Liver (tissue), 9 donors: ENCODE results near the gene DYNC1H1. TPM values are rescaled to one million over a fixed set of nuclear protein-coding genes. Genes with fewer than 3 reads are reported as not detected.

ENCODE experiments used
- DNase-seq: peaks from one replicate; pipeline ENCODE4 v3.0.0-alpha.2; 2017; ENCODE audit warnings: low spot score
- H3K27ac ChIP-seq, 2 donors: one replicate each; pipeline ENCODE4 v1.7.0; 2013; ENCODE audit warnings: inconsistent platforms in 2 of 2, low read length in 2 of 2, control low read depth in 1 of 2, low read depth in 1 of 2, mild to moderate bottlenecking in 1 of 2
- H3K27me3 ChIP-seq, 4 donors: one replicate each; pipeline versions ENCODE4 v1.6.1 to v1.7.0; 2013; ENCODE audit warnings: low read length in 3 of 4, inconsistent platforms in 1 of 4, mild to moderate bottlenecking in 1 of 4, moderate library complexity in 1 of 4; ENCODE audit not compliant: control insufficient read depth in 4 of 4, insufficient read depth in 4 of 4
- H3K36me3 ChIP-seq, 4 donors: one replicate each; pipeline versions ENCODE4 v1.6.1 to v1.7.0; 2013; ENCODE audit warnings: low read length in 3 of 4, mild to moderate bottlenecking in 3 of 4, low read depth in 1 of 4, moderate library complexity in 1 of 4; ENCODE audit not compliant: control insufficient read depth in 4 of 4, insufficient read depth in 3 of 4
- H3K4me1 ChIP-seq, 4 donors: one replicate each; pipeline versions ENCODE4 v1.6.1 to v1.7.0; 2013; ENCODE audit warnings: low read length in 3 of 4, mild to moderate bottlenecking in 3 of 4, moderate library complexity in 1 of 4; ENCODE audit not compliant: control insufficient read depth in 4 of 4, insufficient read depth in 4 of 4
- H3K4me3 ChIP-seq, 3 donors: one replicate each; pipeline versions ENCODE4 v1.6.1 to v1.7.0; 2013; ENCODE audit warnings: low read length in 3 of 3, control low read depth in 1 of 3, low read depth in 1 of 3, mild to moderate bottlenecking in 1 of 3
- H3K9ac ChIP-seq, 2 donors: one replicate each; pipeline ENCODE4 v1.7.0; 2013; ENCODE audit warnings: low read length in 2 of 2, mild to moderate bottlenecking in 2 of 2, moderate library complexity in 2 of 2, control low read depth in 1 of 2, low read depth in 1 of 2
- H3K9me3 ChIP-seq, 4 donors: one replicate each; pipeline versions ENCODE4 v1.6.1 to v1.7.0; 2013; ENCODE audit warnings: low read length in 3 of 4; ENCODE audit not compliant: control insufficient read depth in 4 of 4
- ATF3 ChIP-seq: IDR thresholded peaks from 2 replicates; pipeline ENCODE4 v1.6.1; 2016; ENCODE audit warnings: antibody characterized with exemption
- EGR1 ChIP-seq, 2 donors: IDR thresholded peaks; 2 replicates each; pipeline ENCODE4 v1.6.1; 2016 to 2018; ENCODE audit warnings: antibody characterized with exemption in 2 of 2, low read depth in 2 of 2
- FOXA2 ChIP-seq: IDR thresholded peaks from 2 replicates; pipeline ENCODE4 v1.6.1; 2016; ENCODE audit warnings: antibody characterized with exemption
- GABPA ChIP-seq, 2 donors: IDR thresholded peaks in 1 of 2; conservative IDR thresholded peaks in 1 of 2; 2 replicates each; pipeline ENCODE4 v1.6.1; 2016; ENCODE audit warnings: antibody characterized with exemption in 2 of 2, mild to moderate bottlenecking in 1 of 2, moderate library complexity in 1 of 2
- HNF4A ChIP-seq, 2 donors: conservative IDR thresholded peaks; 2 replicates each; pipeline ENCODE4 v1.6.1; 2016; ENCODE audit warnings: antibody characterized with exemption in 2 of 2, mild to moderate bottlenecking in 2 of 2
- HNF4G ChIP-seq: IDR thresholded peaks from 2 replicates; pipeline ENCODE4 v1.6.1; 2016; ENCODE audit warnings: antibody characterized with exemption
- JUND ChIP-seq, 2 donors: IDR thresholded peaks; 2 replicates each; pipeline ENCODE4 v1.6.1; 2016; ENCODE audit warnings: antibody characterized with exemption in 2 of 2
- MAX ChIP-seq: IDR thresholded peaks from 2 replicates; pipeline ENCODE4 v1.6.1; 2016; ENCODE audit warnings: antibody characterized with exemption
- NR2F2 ChIP-seq: IDR thresholded peaks from 2 replicates; pipeline ENCODE4 v1.6.1; 2016; ENCODE audit warnings: antibody characterized with exemption
- RAD21 ChIP-seq, 2 donors: IDR thresholded peaks; 2 replicates each; pipeline ENCODE4 v1.6.1; 2016; ENCODE audit warnings: antibody characterized with exemption in 2 of 2, mild to moderate bottlenecking in 2 of 2
- SP1 ChIP-seq: IDR thresholded peaks from 2 replicates; pipeline ENCODE4 v1.6.1; 2018; ENCODE audit warnings: antibody characterized with exemption, mild to moderate bottlenecking
- TAF1 ChIP-seq: conservative IDR thresholded peaks from 2 replicates; pipeline ENCODE4 v1.6.1; 2016; ENCODE audit warnings: antibody characterized with exemption, mild to moderate bottlenecking
- YY1 ChIP-seq: IDR thresholded peaks from 2 replicates; pipeline ENCODE4 v1.6.1; 2016; ENCODE audit warnings: antibody characterized with exemption, mild to moderate bottlenecking
- ZBTB33 ChIP-seq: IDR thresholded peaks from 2 replicates; pipeline ENCODE4 v1.6.1; 2016; ENCODE audit warnings: antibody characterized with exemption
- WGBS: extraction: QIAGEN DNeasy Blood & Tissue Kit; methylation state at CpG from one replicate; pipeline ENCODE4 v1.1.7; 2013; 5-methylcytosine and 5-hydroxymethylcytosine counted together
- polyA plus RNA-seq, 2 donors: library from polyadenylated mRNA; stranded (reverse) in 1 of 2; unstranded in 1 of 2; fragments of 200-250 nt in 1 of 2; fragments of >200 nt in 1 of 2; fragmentation: Nextera tagmentation in 1 of 2; extraction: Ambion mirVana in 1 of 2; gene quantifications; one replicate each; pipeline versions ENCODE4 v1.2.1 to v1.2.3, GENCODE V29; 2013 to 2015
- total RNA-seq, 2 donors: library from RNA; depleted of rRNA; stranded (reverse); fragments of >200 nt; gene quantifications; one replicate each; pipeline ENCODE4 v1.2.3, GENCODE V29; 2014
- TF ChIP-seq, protein P1 (sequence below): fragments of 150-350 bp; IDR thresholded peaks from 2 replicates; pipeline ENCODE4 v1.5.1; 2017; ENCODE audit warnings: improper control_type of control experiment, low read depth, low read length; ENCODE audit not compliant: missing input control
- donor health status: healthy.
- donor health status: healthy.
- donor health status: healthy.
- donor health status: healthy.
- donor health status: healthy.

Gene DYNC1H1
- total and polyA plus RNA-seq, 4 donors, result 50.3 to 201 (median 82.6) TPM

- no peak overlapping the region for H3K27ac ChIP-seq
- H3K4me1 ChIP-seq, result no peaks in the 10 kb centered on the region
- H3K27me3 ChIP-seq, result no peaks in the 10 kb centered on the region
- peaks cover 27 to 75% (median 68%) of the 10 kb centered on the region in 4 donors for H3K36me3 ChIP-seq
- H3K9ac ChIP-seq, result no peak overlapping the region
- H3K9me3 ChIP-seq, result no peaks in the 10 kb centered on the region
- TF ChIP-seq JUND (IDR thresholded peaks at IDR 0.05) (no peak), ZBTB33 (no peak), HNF4A (conservative IDR thresholded peaks at IDR 0.05) (no peak), YY1 (no peak), FOXA2 (no peak), RAD21 (IDR thresholded peaks at IDR 0.05) (no peak), GABPA (IDR thresholded peaks at IDR 0.05 in 1 of 2, conservative IDR thresholded peaks at IDR 0.05 in 1 of 2) (no peak), MAX (no peak), HNF4G (no peak), EGR1 (IDR thresholded peaks at IDR 0.05; ENCODE audit: low read depth in 2 of 2) (no peak), ATF3 (no peak), TAF1 (no peak), SP1 (no peak), NR2F2 (no peak)
- TF ChIP-seq, protein P1, sequence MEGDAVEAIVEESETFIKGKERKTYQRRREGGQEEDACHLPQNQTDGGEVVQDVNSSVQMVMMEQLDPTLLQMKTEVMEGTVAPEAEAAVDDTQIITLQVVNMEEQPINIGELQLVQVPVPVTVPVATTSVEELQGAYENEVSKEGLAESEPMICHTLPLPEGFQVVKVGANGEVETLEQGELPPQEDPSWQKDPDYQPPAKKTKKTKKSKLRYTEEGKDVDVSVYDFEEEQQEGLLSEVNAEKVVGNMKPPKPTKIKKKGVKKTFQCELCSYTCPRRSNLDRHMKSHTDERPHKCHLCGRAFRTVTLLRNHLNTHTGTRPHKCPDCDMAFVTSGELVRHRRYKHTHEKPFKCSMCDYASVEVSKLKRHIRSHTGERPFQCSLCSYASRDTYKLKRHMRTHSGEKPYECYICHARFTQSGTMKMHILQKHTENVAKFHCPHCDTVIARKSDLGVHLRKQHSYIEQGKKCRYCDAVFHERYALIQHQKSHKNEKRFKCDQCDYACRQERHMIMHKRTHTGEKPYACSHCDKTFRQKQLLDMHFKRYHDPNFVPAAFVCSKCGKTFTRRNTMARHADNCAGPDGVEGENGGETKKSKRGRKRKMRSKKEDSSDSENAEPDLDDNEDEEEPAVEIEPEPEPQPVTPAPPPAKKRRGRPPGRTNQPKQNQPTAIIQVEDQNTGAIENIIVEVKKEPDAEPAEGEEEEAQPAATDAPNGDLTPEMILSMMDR, result no peak
- 91% methylated on average over 22 of the region's 22 CpGs for WGBS
- no peak for DNase-seq
- H3K4me3 ChIP-seq, result no peak overlapping the region
Measured at GRCh38 chr14:102043251-102044025, 79.1 kb downstream of the DYNC1H1 start.

DNA sequence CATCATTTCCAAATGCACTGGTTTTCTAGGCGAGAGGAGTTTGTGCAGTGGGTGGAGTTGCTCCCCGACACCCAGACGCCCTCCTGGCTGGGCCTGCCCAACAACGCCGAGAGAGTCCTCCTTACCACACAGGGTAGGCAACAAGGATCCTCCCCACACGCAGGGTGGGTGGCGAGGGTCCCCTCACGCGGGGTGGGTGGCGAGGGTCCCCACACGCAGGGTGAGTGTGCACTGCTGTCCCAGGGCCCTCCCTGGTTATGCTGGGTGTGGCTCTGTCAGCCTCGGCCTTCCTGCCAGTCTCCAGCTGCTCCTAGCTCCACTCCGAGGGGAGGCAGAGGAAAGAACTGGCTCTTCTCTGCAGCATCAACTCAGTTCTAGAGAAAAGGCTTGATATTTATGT, 80.2 kb downstream of the DYNC1H1 start:
- Histone ChIP-seq H3K27ac (no peak overlapping the region), H3K4me1 (no peaks in the 10 kb centered on the region), H3K9ac (no peak overlapping the region), H3K9me3 (no peaks in the 10 kb centered on the region), H3K4me3 (no peak overlapping the region), H3K36me3 (peaks cover 25 to 75% (median 67%) of the 10 kb centered on the region in 4 donors), H3K27me3 (no peaks in the 10 kb centered on the region)
- no peak for TF ChIP-seq MAX
- TF ChIP-seq TAF1, result no peak
- no peak for TF ChIP-seq NR2F2
- TF ChIP-seq EGR1 (IDR thresholded peaks at IDR 0.05; ENCODE audit: low read depth in 2 of 2), result no peak
- no peak for DNase-seq
- 91% methylated on average over 13 of the region's 13 CpGs for WGBS
